Osteocyte (in vitro differentiated cells): Measurements from ENCODE around the gene RFWD3. TPM values are rescaled to one million over a fixed set of nuclear protein-coding genes. Genes with fewer than 3 reads are reported as not detected.
A peak's percentile ranks its signal among the peaks of the same experiment; 100 is the strongest.

Experiments used
- DNase-seq: peaks from one replicate; pipeline ENCODE4 v3.0.0; 2021; ENCODE audit warnings: mixed read lengths; ENCODE audit not compliant: unreplicated experiment; ENCODE audit errors: extremely low spot score
- H3K27ac Mint-ChIP-seq: one replicate; pipeline ENCODE4 v1.8.0; 2021; ENCODE audit warnings: mild to moderate bottlenecking, mixed read lengths; ENCODE audit not compliant: unreplicated experiment
- H3K27me3 Mint-ChIP-seq: one replicate; pipeline ENCODE4 v1.8.0; 2021; ENCODE audit warnings: mixed read lengths; ENCODE audit not compliant: unreplicated experiment
- H3K36me3 Mint-ChIP-seq: one replicate; pipeline ENCODE4 v1.8.0; 2021; ENCODE audit warnings: mixed read lengths; ENCODE audit not compliant: unreplicated experiment
- H3K4me1 Mint-ChIP-seq: one replicate; pipeline ENCODE4 v1.8.0; 2021; ENCODE audit warnings: mixed read lengths; ENCODE audit not compliant: unreplicated experiment
- H3K4me3 Mint-ChIP-seq: one replicate; pipeline ENCODE4 v1.8.0; 2021; ENCODE audit warnings: mild to moderate bottlenecking, moderate library complexity, mixed read lengths; ENCODE audit not compliant: unreplicated experiment
- H3K9me3 Mint-ChIP-seq: one replicate; pipeline ENCODE4 v1.8.0; 2021; ENCODE audit warnings: mixed read lengths; ENCODE audit not compliant: unreplicated experiment
- CTCF ChIP-seq: fragments of 200-600 bp; sonication (generic); IDR thresholded peaks from 2 replicates; pipeline ENCODE4 v1.5.0; 2021; ENCODE audit warnings: antibody characterized with exemption, mild to moderate bottlenecking, moderate library complexity
- total RNA-seq: library from RNA; stranded (reverse); gene quantifications from 2 replicates; pipeline ENCODE4 v1.2.1, GENCODE V29; 2021

The RFWD3 gene
- total RNA-seq, 1 donor from 2014 or later = 30.7 TPM

GRCh38 chr16:74592847-74593246 lies 73.8 kb downstream of the RFWD3 start:
- no peak for DNase-seq
- no peak for TF ChIP-seq CTCF

GRCh38 chr16:74591876-74592650 lies 74.6 kb downstream of the RFWD3 start:
- peak overlapping the region; percentile 27 for H3K27ac Mint-ChIP-seq
- no peaks in the 10 kb centered on the region for H3K9me3 Mint-ChIP-seq
- DNase-seq = no peak
- H3K4me1 Mint-ChIP-seq = peaks cover 42% of the 10 kb centered on the region
- peaks cover 8% of the 10 kb centered on the region for H3K36me3 Mint-ChIP-seq
- H3K27me3 Mint-ChIP-seq = no peaks in the 10 kb centered on the region
- no peak overlapping the region for H3K4me3 Mint-ChIP-seq
- TF ChIP-seq CTCF = no peak

More at GRCh38 chr16:74592847-74593246, 73.8 kb downstream of the RFWD3 start:
- H3K27me3 Mint-ChIP-seq = no peaks in the 10 kb centered on the region
- H3K4me1 Mint-ChIP-seq = peaks cover 42% of the 10 kb centered on the region
- peaks cover 6% of the 10 kb centered on the region for H3K36me3 Mint-ChIP-seq
- H3K27ac Mint-ChIP-seq = no peak overlapping the region
- H3K9me3 Mint-ChIP-seq = no peaks in the 10 kb centered on the region
- H3K4me3 Mint-ChIP-seq = no peak overlapping the region

- H3K27ac Mint-ChIP-seq = no peak overlapping the region
Measured at GRCh38 chr16:74586948-74587347, 79.7 kb downstream of the RFWD3 start.

GRCh38 chr16:74585846-74586443 lies 80.7 kb downstream of the RFWD3 start:
- peak overlapping the region; percentile 23 for H3K27ac Mint-ChIP-seq
- H3K36me3 Mint-ChIP-seq = peaks cover 2% of the 10 kb centered on the region
- H3K27me3 Mint-ChIP-seq = no peaks in the 10 kb centered on the region
- no peak overlapping the region for H3K4me3 Mint-ChIP-seq
- no peaks in the 10 kb centered on the region for H3K9me3 Mint-ChIP-seq
- no peak for DNase-seq
- H3K4me1 Mint-ChIP-seq = peaks cover 38% of the 10 kb centered on the region
- no peak for TF ChIP-seq CTCF

More at GRCh38 chr16:74586948-74587347, 79.7 kb downstream of the RFWD3 start:
- no peak for DNase-seq
- H3K27me3 Mint-ChIP-seq = no peaks in the 10 kb centered on the region
- no peaks in the 10 kb centered on the region for H3K9me3 Mint-ChIP-seq
- H3K36me3 Mint-ChIP-seq = peaks cover 2% of the 10 kb centered on the region
- no peak for TF ChIP-seq CTCF
- peaks cover 36% of the 10 kb centered on the region for H3K4me1 Mint-ChIP-seq
- no peak overlapping the region for H3K4me3 Mint-ChIP-seq

- H3K36me3 Mint-ChIP-seq = peaks cover 2% of the 10 kb centered on the region
- peaks cover 45% of the 10 kb centered on the region for H3K4me1 Mint-ChIP-seq
- H3K9me3 Mint-ChIP-seq = no peaks in the 10 kb centered on the region
- H3K27ac Mint-ChIP-seq = peak overlapping the region; percentile 86
- H3K4me3 Mint-ChIP-seq = peak overlapping the region; percentile 36
- no peak for TF ChIP-seq CTCF
- no peak for DNase-seq
- no peaks in the 10 kb centered on the region for H3K27me3 Mint-ChIP-seq
Measured at GRCh38 chr16:74583926-74584666, 82.6 kb downstream of the RFWD3 start.
